Progenitor cell of endocrine pancreas (in vitro differentiated cells): ENCODE results near the gene PSMC3. TPM values are rescaled to one million over a fixed set of nuclear protein-coding genes. Genes with fewer than 3 reads are reported as not detected.

ENCODE experiments used
- DNase-seq: peaks from one replicate; pipeline ENCODE4 v3.0.0; 2021; ENCODE audit warnings: low spot score; ENCODE audit not compliant: unreplicated experiment
- H3K27ac Mint-ChIP-seq: 2 replicates; pipeline ENCODE4 v1.8.0; 2021; ENCODE audit warnings: mild to moderate bottlenecking, moderate library complexity, mixed read lengths
- H3K27me3 Mint-ChIP-seq: 2 replicates; pipeline ENCODE4 v1.8.0; 2021; ENCODE audit warnings: mixed read lengths
- H3K36me3 Mint-ChIP-seq: 2 replicates; pipeline ENCODE4 v1.8.0; 2022; ENCODE audit warnings: mixed read lengths; ENCODE audit not compliant: insufficient read depth
- H3K4me1 Mint-ChIP-seq: 2 replicates; pipeline ENCODE4 v1.8.0; 2021; ENCODE audit warnings: low read depth, mixed read lengths
- H3K4me3 Mint-ChIP-seq: 2 replicates; pipeline ENCODE4 v1.8.0; 2021; ENCODE audit warnings: low read depth, mild to moderate bottlenecking, moderate library complexity, mixed read lengths
- H3K9me3 Mint-ChIP-seq: 2 replicates; pipeline ENCODE4 v1.8.0; 2021; ENCODE audit warnings: low read depth, mixed read lengths
- total RNA-seq: library from RNA; stranded (reverse); gene quantifications from 2 replicates; pipeline ENCODE4 v1.2.1, GENCODE V29; 2021
- TF ChIP-seq, protein P1 (sequence below): fragments of 200-600 bp; sonication (generic); IDR thresholded peaks from one replicate; pipeline ENCODE4 v1.5.0; 2021; ENCODE audit warnings: antibody characterized with exemption, mild to moderate bottlenecking; ENCODE audit not compliant: unreplicated experiment

PSMC3 gene
- total RNA-seq, 1 donor from 2014 or later, result 103 TPM

DNA sequence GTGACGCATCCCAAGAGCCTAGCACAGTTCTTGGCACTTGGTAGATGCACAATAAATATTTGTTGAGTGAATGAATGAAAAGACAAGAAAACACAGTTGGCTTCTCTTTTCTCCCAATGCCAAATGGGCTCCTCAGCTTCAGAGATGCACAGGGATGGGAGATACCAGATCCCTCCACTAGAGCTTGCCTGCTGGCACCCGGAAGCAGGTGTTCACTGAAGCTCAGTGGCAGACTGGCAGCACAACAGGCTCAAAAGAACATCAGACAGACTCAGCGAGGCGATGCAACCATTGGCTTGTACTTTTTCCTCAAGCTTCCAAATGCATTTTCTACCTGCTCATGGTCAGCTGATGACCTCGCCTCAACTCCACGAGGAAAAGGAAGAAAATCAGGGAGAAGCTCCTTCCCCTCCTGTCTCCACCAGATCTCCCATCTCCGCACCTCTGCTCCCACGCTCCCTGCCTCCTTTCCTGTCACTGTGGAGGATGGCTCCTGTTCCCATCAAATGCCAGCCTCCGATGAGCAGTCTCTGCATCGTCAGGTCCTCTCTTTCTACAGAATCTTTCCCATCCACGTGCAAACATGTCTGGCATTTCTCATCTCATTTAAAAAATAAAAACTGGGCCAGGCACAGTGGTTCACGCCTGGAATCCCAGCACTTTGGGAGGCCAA, 16.9 kb upstream of the PSMC3 start:
- DNase-seq, result no peak
- TF ChIP-seq, protein P1, sequence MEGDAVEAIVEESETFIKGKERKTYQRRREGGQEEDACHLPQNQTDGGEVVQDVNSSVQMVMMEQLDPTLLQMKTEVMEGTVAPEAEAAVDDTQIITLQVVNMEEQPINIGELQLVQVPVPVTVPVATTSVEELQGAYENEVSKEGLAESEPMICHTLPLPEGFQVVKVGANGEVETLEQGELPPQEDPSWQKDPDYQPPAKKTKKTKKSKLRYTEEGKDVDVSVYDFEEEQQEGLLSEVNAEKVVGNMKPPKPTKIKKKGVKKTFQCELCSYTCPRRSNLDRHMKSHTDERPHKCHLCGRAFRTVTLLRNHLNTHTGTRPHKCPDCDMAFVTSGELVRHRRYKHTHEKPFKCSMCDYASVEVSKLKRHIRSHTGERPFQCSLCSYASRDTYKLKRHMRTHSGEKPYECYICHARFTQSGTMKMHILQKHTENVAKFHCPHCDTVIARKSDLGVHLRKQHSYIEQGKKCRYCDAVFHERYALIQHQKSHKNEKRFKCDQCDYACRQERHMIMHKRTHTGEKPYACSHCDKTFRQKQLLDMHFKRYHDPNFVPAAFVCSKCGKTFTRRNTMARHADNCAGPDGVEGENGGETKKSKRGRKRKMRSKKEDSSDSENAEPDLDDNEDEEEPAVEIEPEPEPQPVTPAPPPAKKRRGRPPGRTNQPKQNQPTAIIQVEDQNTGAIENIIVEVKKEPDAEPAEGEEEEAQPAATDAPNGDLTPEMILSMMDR, result no peak
- Mint-ChIP-seq H3K9me3 (no peaks in the 10 kb centered on the region), H3K27ac (no peak overlapping the region), H3K27me3 (no peaks in the 10 kb centered on the region), H3K4me1 (no peaks in the 10 kb centered on the region), H3K36me3 (no peaks in the 10 kb centered on the region), H3K4me3 (no peak overlapping the region)

DNA sequence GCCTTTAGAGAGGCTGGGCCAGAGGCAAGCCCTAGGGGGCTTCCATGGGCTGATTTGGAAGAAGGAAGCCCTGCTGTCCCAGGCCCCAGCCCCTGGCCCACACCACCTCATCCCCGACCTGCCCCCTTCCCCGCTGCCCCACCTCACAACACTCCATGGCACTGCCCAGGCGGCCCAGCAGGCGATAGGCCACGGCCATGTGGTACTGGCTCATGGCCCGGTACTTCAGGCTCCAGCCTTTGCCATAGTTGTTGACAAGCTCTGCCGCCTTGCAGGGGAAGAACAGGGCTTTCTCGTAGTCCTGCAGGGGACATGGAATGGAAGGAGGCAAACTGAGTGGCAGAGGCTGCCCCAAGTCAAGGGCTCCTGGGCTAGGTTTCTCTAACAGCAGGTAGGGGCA, 16.3 kb upstream of the PSMC3 start:
- H3K36me3 Mint-ChIP-seq, result no peaks in the 10 kb centered on the region
- no peaks in the 10 kb centered on the region for H3K4me1 Mint-ChIP-seq
- H3K4me3 Mint-ChIP-seq, result no peak overlapping the region
- DNase-seq, result no peak
- TF ChIP-seq, protein P1, result no peak
- no peak overlapping the region for H3K27ac Mint-ChIP-seq
- H3K9me3 Mint-ChIP-seq, result no peaks in the 10 kb centered on the region
- no peaks in the 10 kb centered on the region for H3K27me3 Mint-ChIP-seq

DNA sequence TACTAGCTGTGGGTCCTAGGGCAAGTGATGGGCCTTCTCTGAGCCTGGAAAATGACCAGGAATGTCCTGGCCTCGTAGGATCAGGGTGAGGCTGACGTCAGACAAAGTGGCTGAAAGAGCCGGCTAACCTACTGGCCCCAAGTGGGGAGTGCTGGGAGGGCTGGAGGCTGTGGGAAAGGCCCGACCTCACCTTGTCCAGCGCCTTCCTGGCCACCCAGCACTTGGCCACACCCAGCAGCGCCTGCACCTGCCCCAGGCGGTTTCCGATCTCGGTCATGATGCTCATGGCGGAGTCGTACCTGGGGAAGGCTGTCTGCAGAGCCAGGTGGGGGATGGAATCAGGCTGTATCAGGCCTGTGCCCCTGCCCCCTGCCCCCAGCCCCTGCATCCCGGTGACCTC, 15.2 kb upstream of the PSMC3 start:
- Mint-ChIP-seq H3K9me3 (no peaks in the 10 kb centered on the region), H3K27ac (no peak overlapping the region), H3K27me3 (no peaks in the 10 kb centered on the region), H3K4me3 (no peak overlapping the region), H3K36me3 (no peaks in the 10 kb centered on the region), H3K4me1 (no peaks in the 10 kb centered on the region)
- DNase-seq, result no peak
- TF ChIP-seq, protein P1, result no peak

DNA sequence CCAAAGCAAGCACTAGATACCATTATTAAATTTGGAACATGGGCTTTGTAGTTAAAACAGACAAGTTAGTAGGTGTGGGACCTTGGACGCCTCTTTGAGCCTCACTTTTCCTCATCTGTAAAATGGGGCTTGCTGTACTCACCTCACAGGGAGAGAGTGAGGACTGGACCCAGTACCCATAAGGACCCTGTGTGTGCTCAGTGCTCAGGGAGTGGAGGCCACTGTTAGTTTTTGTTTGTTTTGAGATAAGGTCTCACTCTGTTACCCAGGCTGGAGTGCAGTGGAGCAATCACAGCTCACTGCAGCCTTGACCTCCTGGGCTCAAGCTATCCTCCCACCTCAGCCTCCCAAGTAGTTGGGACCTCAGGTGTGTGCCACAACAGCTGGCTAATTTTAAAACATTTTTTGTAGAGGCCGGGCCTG, 13.8 kb upstream of the PSMC3 start:
- TF ChIP-seq, protein P1, result no peak
- H3K4me1 Mint-ChIP-seq, result no peaks in the 10 kb centered on the region
- H3K4me3 Mint-ChIP-seq, result no peak overlapping the region
- no peaks in the 10 kb centered on the region for H3K9me3 Mint-ChIP-seq
- H3K27me3 Mint-ChIP-seq, result no peaks in the 10 kb centered on the region
- DNase-seq, result no peak
- no peak overlapping the region for H3K27ac Mint-ChIP-seq
- H3K36me3 Mint-ChIP-seq, result no peaks in the 10 kb centered on the region

DNA sequence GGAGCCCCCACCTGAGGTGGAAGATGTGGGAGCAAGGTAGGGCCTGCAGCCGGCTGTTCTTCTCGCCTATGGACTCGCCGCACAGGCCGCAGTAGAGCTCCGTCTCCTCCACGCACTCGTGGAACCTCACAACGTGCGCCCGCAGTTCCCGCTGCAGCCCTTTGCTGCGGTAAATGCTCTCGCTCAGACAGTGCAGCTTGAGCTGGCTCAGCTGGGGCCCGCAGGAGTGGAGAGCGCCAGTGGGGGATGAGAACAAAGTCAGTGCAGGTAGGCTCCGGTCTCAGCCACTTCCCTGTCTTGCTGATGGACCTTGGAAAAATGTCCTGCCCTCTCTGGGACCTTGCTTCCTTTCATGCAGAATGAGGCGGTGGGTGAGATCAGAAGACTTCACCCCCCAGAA, 12.5 kb upstream of the PSMC3 start:
- Mint-ChIP-seq H3K36me3 (no peaks in the 10 kb centered on the region), H3K27ac (no peak overlapping the region), H3K27me3 (no peaks in the 10 kb centered on the region), H3K4me3 (no peak overlapping the region), H3K9me3 (no peaks in the 10 kb centered on the region), H3K4me1 (no peaks in the 10 kb centered on the region)
- DNase-seq, result no peak
- TF ChIP-seq, protein P1, result no peak
